Progenitor cell of endocrine pancreas (in vitro differentiated cells): ENCODE data around the gene ZNF592. TPM values are rescaled to one million over a fixed set of nuclear protein-coding genes. Genes with fewer than 3 reads are reported as not detected.
A peak's percentile ranks its signal among the peaks of the same experiment; 100 is the strongest.
"Not testable (repeated sequence)": the region's sequence is repeated elsewhere in the genome, so short reads cannot be mapped to it uniquely, and the experiment has no call there.

Experiments used
- DNase-seq: peaks from one replicate; pipeline ENCODE4 v3.0.0; 2021; ENCODE audit warnings: low spot score; ENCODE audit not compliant: unreplicated experiment
- H3K27ac Mint-ChIP-seq: 2 replicates; pipeline ENCODE4 v1.8.0; 2021; ENCODE audit warnings: mild to moderate bottlenecking, moderate library complexity, mixed read lengths
- H3K27me3 Mint-ChIP-seq: 2 replicates; pipeline ENCODE4 v1.8.0; 2021; ENCODE audit warnings: mixed read lengths
- H3K36me3 Mint-ChIP-seq: 2 replicates; pipeline ENCODE4 v1.8.0; 2022; ENCODE audit warnings: mixed read lengths; ENCODE audit not compliant: insufficient read depth
- H3K4me1 Mint-ChIP-seq: 2 replicates; pipeline ENCODE4 v1.8.0; 2021; ENCODE audit warnings: low read depth, mixed read lengths
- H3K4me3 Mint-ChIP-seq: 2 replicates; pipeline ENCODE4 v1.8.0; 2021; ENCODE audit warnings: low read depth, mild to moderate bottlenecking, moderate library complexity, mixed read lengths
- H3K9me3 Mint-ChIP-seq: 2 replicates; pipeline ENCODE4 v1.8.0; 2021; ENCODE audit warnings: low read depth, mixed read lengths
- CTCF ChIP-seq: fragments of 200-600 bp; sonication (generic); IDR thresholded peaks from one replicate; pipeline ENCODE4 v1.5.0; 2021; ENCODE audit warnings: antibody characterized with exemption, mild to moderate bottlenecking; ENCODE audit not compliant: unreplicated experiment
- total RNA-seq: library from RNA; stranded (reverse); gene quantifications from 2 replicates; pipeline ENCODE4 v1.2.1, GENCODE V29; 2021

The ZNF592 gene
- total RNA-seq, 1 donor from 2014 or later: 40.5 TPM

GRCh38 chr15:84725001-84725491 is 23.3 kb upstream of the ZNF592 start:
- DNase-seq: no peak
- H3K27me3 Mint-ChIP-seq: no peaks in the 10 kb centered on the region
- H3K27ac Mint-ChIP-seq: no peak overlapping the region
- TF ChIP-seq CTCF: no peak
- no peaks in the 10 kb centered on the region for H3K36me3 Mint-ChIP-seq
- no peak overlapping the region for H3K4me3 Mint-ChIP-seq
- H3K4me1 Mint-ChIP-seq: peaks cover 4% of the 10 kb centered on the region
- H3K9me3 Mint-ChIP-seq: no peaks in the 10 kb centered on the region

- peaks cover 4% of the 10 kb centered on the region for H3K4me1 Mint-ChIP-seq
- DNase-seq: no peak
- H3K4me3 Mint-ChIP-seq: no peak overlapping the region
- H3K27me3 Mint-ChIP-seq: no peaks in the 10 kb centered on the region
- no peaks in the 10 kb centered on the region for H3K36me3 Mint-ChIP-seq
- H3K27ac Mint-ChIP-seq: no peak overlapping the region
- H3K9me3 Mint-ChIP-seq: no peaks in the 10 kb centered on the region
- no peak for TF ChIP-seq CTCF
These were observed 21.0 kb upstream of the ZNF592 start for GRCh38 chr15:84727429-84727828.

- H3K4me3 Mint-ChIP-seq: no peak overlapping the region
- peaks cover 22% of the 10 kb centered on the region for H3K4me1 Mint-ChIP-seq
- no peaks in the 10 kb centered on the region for H3K9me3 Mint-ChIP-seq
- H3K27me3 Mint-ChIP-seq: no peaks in the 10 kb centered on the region
- no peak for TF ChIP-seq CTCF
- DNase-seq: no peak
- no peak overlapping the region for H3K27ac Mint-ChIP-seq
- no peaks in the 10 kb centered on the region for H3K36me3 Mint-ChIP-seq
These were observed 16.6 kb upstream of the ZNF592 start for GRCh38 chr15:84731774-84732173.

- Mint-ChIP-seq H3K36me3 (no peaks in the 10 kb centered on the region), H3K9me3 (no peaks in the 10 kb centered on the region), H3K27ac (peak overlapping the region; percentile 98), H3K27me3 (no peaks in the 10 kb centered on the region), H3K4me3 (peak overlapping the region; percentile 40), H3K4me1 (peaks cover 27% of the 10 kb centered on the region)
- peak; percentile 25 for DNase-seq
- no peak for TF ChIP-seq CTCF
These were observed 13.5 kb upstream of the ZNF592 start for GRCh38 chr15:84734794-84735479.

GRCh38 chr15:84735480-84736061 is 12.8 kb upstream of the ZNF592 start:
- Mint-ChIP-seq H3K4me3 (peak overlapping the region; percentile 40), H3K4me1 (peaks cover 27% of the 10 kb centered on the region), H3K27ac (peak overlapping the region; percentile 98)
- not testable (repeated sequence) for H3K27me3 Mint-ChIP-seq, H3K9me3 Mint-ChIP-seq, DNase-seq, H3K36me3 Mint-ChIP-seq

- TF ChIP-seq CTCF: no peak
- peak overlapping the region; percentile 86 for H3K27ac Mint-ChIP-seq
- no peaks in the 10 kb centered on the region for H3K9me3 Mint-ChIP-seq
- H3K4me3 Mint-ChIP-seq: no peak overlapping the region
- no peaks in the 10 kb centered on the region for H3K27me3 Mint-ChIP-seq
- no peak for DNase-seq
- peaks cover 27% of the 10 kb centered on the region for H3K4me1 Mint-ChIP-seq
- H3K36me3 Mint-ChIP-seq: no peaks in the 10 kb centered on the region
These were observed 12.0 kb upstream of the ZNF592 start for GRCh38 chr15:84736375-84736774.
